ENCODE data around the gene PNPLA4.

Gene PNPLA4

DNA sequence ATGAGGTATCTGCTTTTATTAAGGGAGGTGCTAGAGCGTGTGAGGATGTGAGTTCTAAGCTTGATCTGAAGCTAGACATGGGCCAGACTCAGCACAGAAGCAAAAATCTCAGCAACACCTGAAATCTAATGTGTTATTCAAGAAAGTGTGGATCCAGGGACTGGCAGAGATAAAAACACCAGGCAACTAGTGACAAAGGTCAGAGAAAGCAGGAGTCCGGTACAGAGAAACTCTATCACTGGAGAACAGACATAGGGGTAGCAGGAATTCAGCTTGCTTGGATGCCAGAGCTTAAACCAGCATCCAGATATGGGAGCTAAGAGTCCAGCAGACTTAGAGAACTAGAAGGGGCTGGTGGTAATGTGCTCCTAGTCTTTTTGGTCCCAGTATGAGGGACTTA, 50.3 kb downstream of the PNPLA4 start:
- in situ Hi-C loops (cut with MboI; ENCODE audit: low sequenced_read_pairs): no loop called here

DNA sequence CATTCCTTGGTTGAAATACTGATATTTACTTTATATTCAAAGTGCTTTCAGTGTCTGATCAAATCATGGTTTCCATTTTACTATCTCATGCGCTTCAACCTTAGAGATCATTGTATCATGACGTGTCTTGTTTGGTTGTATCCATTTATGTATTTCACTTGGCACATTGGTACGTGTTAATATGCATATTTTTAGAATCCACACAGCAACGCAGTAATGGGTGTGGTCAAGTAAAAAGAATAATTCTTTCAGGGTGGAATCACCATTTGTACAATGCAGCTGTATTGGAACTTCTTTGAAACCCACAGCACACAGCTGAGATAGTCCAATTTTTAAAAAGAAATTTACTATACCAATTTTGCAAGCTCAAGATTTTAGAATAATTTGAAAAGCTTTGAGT, 55.2 kb downstream of the PNPLA4 start:
- in situ Hi-C loops (cut with MboI; ENCODE audit: low sequenced_read_pairs): no loop called here

DNA sequence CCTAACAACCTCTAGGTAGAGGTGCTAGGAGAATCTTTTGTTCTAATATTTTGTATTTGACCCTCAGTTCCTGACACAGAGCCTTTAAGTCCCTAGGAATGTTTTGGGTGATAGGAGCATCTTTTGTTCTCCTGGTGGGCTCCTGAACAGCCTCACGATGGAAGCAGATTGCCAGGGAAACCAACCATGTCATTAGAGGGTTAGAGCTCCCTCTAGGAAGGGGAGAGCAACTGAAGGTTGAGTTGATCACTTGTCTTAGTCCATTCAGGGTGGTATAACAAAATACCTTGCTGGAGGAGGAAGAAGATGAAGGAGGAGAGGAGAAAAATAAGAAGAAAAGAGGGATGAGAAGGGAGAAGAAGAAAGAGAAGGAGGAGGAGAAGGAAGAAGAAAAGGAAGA, 75.0 kb downstream of the PNPLA4 start:
- in situ Hi-C loops (cut with MboI; ENCODE audit: low sequenced_read_pairs): no loop called here
